HG03342 (cell line): ENCODE data around the gene CRYGC.
"Not testable (repeated sequence)": the region's sequence is repeated elsewhere in the genome, so short reads cannot be mapped to it uniquely, and the experiment has no call there.

Experiments used
- ATAC-seq: cut with Tn5 transposase; IDR thresholded peaks from one replicate; pipeline ENCODE4 v1.9.1; 2021; ENCODE audit warnings: mild to moderate bottlenecking, moderate library complexity; ENCODE audit not compliant: unreplicated experiment

Gene CRYGC

DNA sequence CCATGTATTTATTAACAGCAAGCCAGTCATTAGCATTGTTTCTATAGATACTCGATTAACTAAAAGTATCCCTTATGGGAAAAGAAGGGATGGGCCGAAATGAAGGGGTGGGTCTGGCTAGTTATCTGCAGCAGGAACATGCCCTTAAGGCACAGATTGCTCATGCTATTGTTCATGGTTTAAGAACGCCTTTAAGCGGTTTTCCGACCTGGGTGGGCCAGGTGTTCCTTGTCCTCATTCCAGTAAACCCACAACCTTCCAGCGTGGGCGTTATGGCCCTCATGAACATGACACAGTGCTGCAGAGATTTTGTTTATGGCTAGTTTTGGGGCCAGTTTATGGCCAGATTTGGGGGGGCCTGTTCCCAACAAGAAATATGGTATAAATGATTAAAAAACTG, 8.7 kb upstream of the CRYGC start:
- ATAC-seq = not testable (repeated sequence)

- no peak for ATAC-seq
These were observed 7.1 kb upstream of the CRYGC start for GRCh38 chr2:208136716-208137094.

DNA sequence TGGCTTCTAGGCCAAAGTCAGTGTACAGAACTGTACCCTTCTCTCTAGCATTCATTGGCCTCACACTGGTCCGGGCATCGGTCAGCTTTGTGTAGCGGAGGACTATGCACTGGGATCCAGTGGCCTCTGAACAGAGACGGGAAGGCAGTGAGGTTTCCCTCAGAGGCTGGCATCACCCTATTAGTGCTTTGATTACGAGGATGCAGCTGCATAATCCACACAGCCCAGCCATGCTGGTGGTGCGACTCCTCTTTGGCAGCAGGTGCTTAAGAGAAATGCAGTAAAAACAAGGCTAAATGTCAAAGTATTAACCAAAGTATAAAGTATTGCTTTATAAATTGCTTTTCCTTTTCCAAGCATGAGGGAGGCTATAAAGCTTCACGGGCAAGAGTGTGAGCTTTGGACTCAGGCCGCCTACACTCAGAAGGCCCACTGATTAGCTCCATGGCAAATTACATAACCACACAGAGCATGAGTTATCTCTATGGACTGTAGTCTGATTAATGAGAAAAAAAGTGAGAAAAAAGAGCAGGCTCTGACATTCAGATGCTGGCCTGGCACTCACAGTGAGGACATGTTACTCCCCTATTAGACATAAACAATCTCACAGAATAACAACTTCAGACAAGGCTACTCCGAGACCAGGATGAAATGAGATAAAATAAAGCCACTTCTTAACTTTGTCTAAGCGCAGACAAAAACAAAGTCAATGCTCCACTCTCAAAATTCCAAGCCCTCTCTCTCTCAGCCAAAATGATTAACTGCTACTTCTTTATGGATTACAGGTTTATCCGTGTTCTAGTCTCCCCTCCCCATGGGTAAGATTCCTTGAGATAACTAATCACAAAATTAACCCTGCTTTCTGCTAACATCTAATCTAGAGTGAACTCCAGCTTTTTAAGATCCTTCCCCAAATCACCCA, 6.4 kb upstream of the CRYGC start:
- ATAC-seq = no peak

GRCh38 chr2:208134928-208135586, 5.4 kb upstream of the CRYGC start:
- no peak for ATAC-seq

DNA sequence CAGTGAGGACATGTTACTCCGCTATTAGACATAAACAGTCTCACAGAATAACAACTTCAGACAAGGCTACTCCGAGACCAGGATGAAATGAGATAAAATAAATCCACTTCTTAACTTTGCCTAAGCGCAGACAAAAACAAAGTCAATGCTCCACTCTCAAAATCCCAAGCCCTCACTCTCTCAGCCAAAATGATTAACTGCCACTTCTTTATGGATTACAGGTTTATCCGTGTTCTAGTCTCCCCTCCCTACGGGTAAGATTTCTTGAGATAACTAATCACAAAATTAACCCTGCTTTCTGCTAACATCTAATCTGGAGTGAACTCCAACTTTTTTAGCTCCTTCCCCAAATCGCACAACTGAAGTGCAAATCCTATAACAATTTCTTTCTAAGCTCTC, 1.1 kb upstream of the CRYGC start:
- no peak for ATAC-seq

DNA sequence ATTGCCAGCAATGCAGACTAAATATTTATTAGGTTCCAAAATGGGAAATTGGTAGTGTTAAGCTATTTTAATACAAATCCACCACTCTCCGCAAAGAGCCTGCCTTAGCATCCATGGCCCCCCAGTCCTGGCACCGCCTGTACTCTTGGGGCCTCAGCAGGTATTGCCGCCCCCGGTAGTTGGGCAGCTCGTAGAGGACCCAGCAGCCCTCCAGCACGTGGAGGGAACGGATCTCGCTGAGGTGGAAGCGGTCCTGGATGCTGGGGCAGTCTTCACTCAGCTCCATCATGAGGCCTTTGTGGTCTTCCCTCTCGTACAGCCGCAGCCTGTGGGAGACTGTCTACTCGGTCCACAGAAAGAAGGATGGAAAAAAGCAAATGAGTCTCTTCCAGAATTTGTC, 1.5 kb downstream of the CRYGC start:
- ATAC-seq = no peak

- no peak for ATAC-seq
These were observed 2.5 kb downstream of the CRYGC start for GRCh38 chr2:208127090-208127489.

- no peak for ATAC-seq
These were observed 4.4 kb downstream of the CRYGC start for GRCh38 chr2:208125251-208125650.

DNA sequence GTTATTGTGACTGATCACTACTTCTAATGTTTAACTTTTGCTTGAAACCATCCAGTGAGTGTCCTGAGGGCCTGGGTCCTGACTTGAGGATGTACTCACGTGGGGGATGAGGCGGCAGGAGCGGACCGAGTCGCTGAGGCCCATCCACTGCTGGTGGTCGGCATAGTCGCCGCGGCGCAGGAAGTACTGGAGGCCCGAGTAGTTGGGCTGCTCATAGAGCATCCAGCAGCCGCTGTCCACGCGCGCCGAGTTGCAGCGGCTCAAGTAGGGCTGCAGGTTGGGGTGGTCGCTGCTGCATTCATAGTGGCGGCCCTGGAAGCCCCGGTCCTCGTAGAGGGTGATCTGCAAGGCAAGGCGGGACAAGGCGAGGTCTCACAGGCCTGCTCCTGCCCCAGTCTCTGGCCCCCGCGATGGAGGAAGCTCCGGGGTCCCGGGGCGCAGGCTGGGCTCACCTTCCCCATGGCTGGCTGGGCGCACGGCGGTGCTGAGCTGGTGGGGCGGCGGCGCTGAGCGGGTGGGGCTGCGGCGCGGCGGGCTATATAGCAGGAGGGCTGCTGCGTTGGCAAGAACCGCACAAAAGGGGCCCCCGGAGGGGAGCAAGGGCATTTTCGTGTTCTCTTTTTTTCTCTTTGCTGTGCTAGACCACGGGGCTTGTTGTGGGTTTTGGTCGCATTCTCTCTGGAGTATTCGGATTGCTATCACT, 5.5 kb downstream of the CRYGC start, which contains the start of gene CRYGD:
TSS of gene CRYGD (minus strand) at position 512 of the 703 bp plus-strand sequence. CDS start at position 461, 51 bp downstream.
- not testable (repeated sequence) for ATAC-seq

- ATAC-seq = no peak
These were observed 7.4 kb downstream of the CRYGC start for GRCh38 chr2:208122248-208122647.

- no peak for ATAC-seq
These were observed 10.7 kb downstream of the CRYGC start for GRCh38 chr2:208118918-208119317.

GRCh38 chr2:208117390-208117789, 12.2 kb downstream of the CRYGC start:
- not testable (repeated sequence) for ATAC-seq

- ATAC-seq = no peak
These were observed 16.7 kb downstream of the CRYGC start for GRCh38 chr2:208112969-208113368.

- ATAC-seq = not testable (repeated sequence)
These were observed 17.3 kb downstream of the CRYGC start for GRCh38 chr2:208112273-208112745.

GRCh38 chr2:208103616-208104015, 26.0 kb downstream of the CRYGC start:
- no peak for ATAC-seq

- ATAC-seq = no peak
These were observed 27.7 kb downstream of the CRYGC start for GRCh38 chr2:208101716-208102631.

DNA sequence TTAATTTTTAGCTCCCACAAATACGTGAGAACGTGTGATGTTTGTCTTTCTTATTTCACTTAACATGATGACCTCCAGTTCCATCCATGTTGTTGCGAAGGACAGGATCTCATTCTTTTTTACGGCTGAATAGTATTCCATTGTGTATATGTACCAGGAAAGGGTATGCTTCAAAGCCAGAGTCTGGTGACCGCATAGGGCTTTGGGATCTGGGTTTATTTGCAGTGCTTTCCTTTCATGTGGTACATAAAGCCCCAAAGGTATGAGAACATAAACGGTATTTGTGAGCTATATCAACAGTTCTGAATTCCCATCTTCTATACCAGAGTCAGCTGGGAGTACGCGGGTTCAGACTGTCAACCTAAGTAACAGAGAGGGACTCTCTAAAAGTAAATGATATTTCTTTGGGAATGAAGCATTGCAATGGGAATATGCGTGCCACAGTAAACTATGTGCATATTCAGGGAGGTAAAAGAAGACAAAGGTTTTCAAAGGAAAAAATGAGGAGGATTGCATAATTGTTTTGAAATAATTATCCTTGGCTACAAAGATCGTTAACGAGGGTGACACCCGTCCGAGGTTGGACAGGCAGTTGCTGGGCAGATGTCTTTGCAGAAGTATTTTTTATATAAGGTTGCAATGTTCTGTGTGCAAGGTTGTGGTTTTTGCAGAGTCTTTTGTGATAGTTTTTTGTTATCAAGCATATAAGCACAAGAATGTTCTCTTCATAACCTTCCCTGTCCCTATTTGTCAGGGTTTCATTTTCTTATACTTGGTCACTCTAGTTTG, 29.8 kb downstream of the CRYGC start:
- no peak for ATAC-seq

- ATAC-seq = not testable (repeated sequence)
These were observed 30.9 kb downstream of the CRYGC start for GRCh38 chr2:208098701-208099100.

- ATAC-seq = no peak
These were observed 31.4 kb downstream of the CRYGC start for GRCh38 chr2:208098267-208098666.
